Smooth muscle cell (in vitro differentiated cells): ENCODE data around the gene UGT2B17. TPM values are rescaled to one million over a fixed set of nuclear protein-coding genes. Genes with fewer than 3 reads are reported as not detected.
A peak's percentile ranks its signal among the peaks of the same experiment; 100 is the strongest.

Experiments used
- DNase-seq: peaks from one replicate; lab custom pipeline; 2025; ENCODE audit not compliant: unreplicated experiment; lab: John Stamatoyannopoulos, UW
- H2AFZ ChIP-seq: fragments of 200-600 bp; sonication (generic); 2 replicates; pipeline ENCODE4 v1.6.0; 2016; ENCODE audit warnings: antibody characterized with exemption, low read depth, mild to moderate bottlenecking
- H3F3A ChIP-seq: fragments of 200-600 bp; sonication (generic); 2 replicates; pipeline ENCODE4 v1.6.0; 2017; ENCODE audit warnings: antibody characterized with exemption, low read depth
- H3K27ac ChIP-seq: fragments of 200-600 bp; sonication (generic); 2 replicates; pipeline ENCODE4 v1.5.1; 2016; ENCODE audit warnings: low read depth, mild to moderate bottlenecking
- H3K27me3 ChIP-seq: fragments of 200-600 bp; sonication (generic); 2 replicates; pipeline ENCODE4 v1.6.1; 2016; ENCODE audit warnings: low read depth, mild to moderate bottlenecking
- H3K36me3 ChIP-seq: fragments of 200-600 bp; sonication (generic); 2 replicates; pipeline ENCODE4 v1.5.1; 2016; ENCODE audit warnings: low read depth
- H3K4me1 ChIP-seq: fragments of 200-600 bp; sonication (generic); 2 replicates; pipeline ENCODE4 v1.5.1; 2016; ENCODE audit warnings: low read depth
- H3K4me2 ChIP-seq: fragments of 200-600 bp; sonication (generic); 2 replicates; pipeline ENCODE4 v1.6.0; 2016; ENCODE audit warnings: mild to moderate bottlenecking
- H3K4me3 ChIP-seq: fragments of 200-600 bp; sonication (generic); 2 replicates; pipeline ENCODE4 v1.5.1; 2016; ENCODE audit warnings: mild to moderate bottlenecking
- H3K79me2 ChIP-seq: fragments of 200-600 bp; sonication (generic); 2 replicates; pipeline ENCODE4 v1.6.0; 2016; ENCODE audit warnings: low read depth, mild to moderate bottlenecking
- H3K9ac ChIP-seq: fragments of 200-600 bp; sonication (generic); 2 replicates; pipeline ENCODE4 v1.6.0; 2016; ENCODE audit warnings: low read depth
- H3K9me3 ChIP-seq: fragments of 200-600 bp; sonication (generic); replicated peaks from 2 replicates; pipeline ENCODE4 v1.5.1; 2016; ENCODE audit warnings: low read depth
- H4K20me1 ChIP-seq: fragments of 200-600 bp; sonication (generic); 2 replicates; pipeline ENCODE4 v1.6.0; 2016; ENCODE audit warnings: low read depth
- WGBS: methylation state at CpG from one replicate; pipeline ENCODE4 v1.1.7; 2016; ENCODE audit warnings: low lambda C conversion rate; 5-methylcytosine and 5-hydroxymethylcytosine counted together
- polyA plus RNA-seq: library from polyadenylated mRNA; unstranded; fragments of >200 nt; fragmentation: Nextera tagmentation; extraction: Ambion mirVana; gene quantifications from 2 replicates; pipeline ENCODE4 v1.2.1, GENCODE V29; 2016
- total RNA-seq: library from RNA; depleted of rRNA; stranded (reverse); fragments of >200 nt; gene quantifications from 2 replicates; pipeline ENCODE4 v1.2.3, GENCODE V29; 2014
- TF ChIP-seq, protein P1 (sequence below): fragments of 200-600 bp; sonication (generic); IDR thresholded peaks from 2 replicates; pipeline ENCODE4 v1.5.1; 2017; ENCODE audit warnings: borderline replicate concordance, mild to moderate bottlenecking, antibody characterized with exemption; ENCODE audit not compliant: insufficient read depth, poor library complexity, severe bottlenecking

The UGT2B17 gene
- total and polyA plus RNA-seq, 2 experiments from 2014 or later = not detected

DNA sequence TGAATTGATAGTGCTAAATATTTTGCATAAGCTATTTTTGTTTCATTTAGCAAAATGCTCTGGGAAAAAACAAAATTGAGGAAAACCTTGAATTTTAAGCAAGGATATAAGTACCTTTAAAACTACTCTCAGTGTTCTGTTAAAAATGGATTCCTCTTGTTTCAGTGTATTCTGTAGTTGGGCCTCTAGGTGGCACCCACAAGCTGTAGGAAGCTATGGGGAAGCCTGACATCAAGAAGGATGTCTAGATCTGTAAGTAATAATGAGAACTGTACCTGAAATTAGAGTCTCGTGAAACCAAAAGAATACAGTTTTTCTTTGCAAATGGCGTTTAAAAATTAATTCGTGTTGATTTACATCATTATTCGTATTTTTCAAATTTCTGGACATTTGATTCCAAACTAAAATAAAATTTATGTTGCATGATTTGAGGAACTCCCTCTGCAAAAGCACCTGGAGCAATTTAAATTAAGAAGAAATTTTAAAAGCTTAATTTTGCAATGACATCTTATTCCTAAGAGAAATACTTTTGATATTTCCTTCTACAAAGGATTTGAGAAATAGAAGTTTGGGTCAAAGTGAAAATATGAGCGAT, 77.6 kb downstream of the UGT2B17 start:
- no peak for DNase-seq
- H3K36me3 ChIP-seq = no peaks in the 10 kb centered on the region
- no peak overlapping the region for H3K4me2 ChIP-seq
- no peaks in the 10 kb centered on the region for H3K79me2 ChIP-seq
- no peak overlapping the region for H3K9ac ChIP-seq
- TF ChIP-seq, protein P1, sequence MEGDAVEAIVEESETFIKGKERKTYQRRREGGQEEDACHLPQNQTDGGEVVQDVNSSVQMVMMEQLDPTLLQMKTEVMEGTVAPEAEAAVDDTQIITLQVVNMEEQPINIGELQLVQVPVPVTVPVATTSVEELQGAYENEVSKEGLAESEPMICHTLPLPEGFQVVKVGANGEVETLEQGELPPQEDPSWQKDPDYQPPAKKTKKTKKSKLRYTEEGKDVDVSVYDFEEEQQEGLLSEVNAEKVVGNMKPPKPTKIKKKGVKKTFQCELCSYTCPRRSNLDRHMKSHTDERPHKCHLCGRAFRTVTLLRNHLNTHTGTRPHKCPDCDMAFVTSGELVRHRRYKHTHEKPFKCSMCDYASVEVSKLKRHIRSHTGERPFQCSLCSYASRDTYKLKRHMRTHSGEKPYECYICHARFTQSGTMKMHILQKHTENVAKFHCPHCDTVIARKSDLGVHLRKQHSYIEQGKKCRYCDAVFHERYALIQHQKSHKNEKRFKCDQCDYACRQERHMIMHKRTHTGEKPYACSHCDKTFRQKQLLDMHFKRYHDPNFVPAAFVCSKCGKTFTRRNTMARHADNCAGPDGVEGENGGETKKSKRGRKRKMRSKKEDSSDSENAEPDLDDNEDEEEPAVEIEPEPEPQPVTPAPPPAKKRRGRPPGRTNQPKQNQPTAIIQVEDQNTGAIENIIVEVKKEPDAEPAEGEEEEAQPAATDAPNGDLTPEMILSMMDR = peak; percentile 90
- H3F3A ChIP-seq = no peaks in the 10 kb centered on the region
- no peaks in the 10 kb centered on the region for H3K9me3 ChIP-seq
- peak overlapping the region; percentile 6 for H2AFZ ChIP-seq
- WGBS = 24% methylated on average over 5 of the region's 5 CpGs
- H3K27me3 ChIP-seq = no peaks in the 10 kb centered on the region
- H3K4me3 ChIP-seq = peak overlapping the region; percentile 8
- no peaks in the 10 kb centered on the region for H3K4me1 ChIP-seq
- H4K20me1 ChIP-seq = no peaks in the 10 kb centered on the region
- H3K27ac ChIP-seq = no peak overlapping the region

DNA sequence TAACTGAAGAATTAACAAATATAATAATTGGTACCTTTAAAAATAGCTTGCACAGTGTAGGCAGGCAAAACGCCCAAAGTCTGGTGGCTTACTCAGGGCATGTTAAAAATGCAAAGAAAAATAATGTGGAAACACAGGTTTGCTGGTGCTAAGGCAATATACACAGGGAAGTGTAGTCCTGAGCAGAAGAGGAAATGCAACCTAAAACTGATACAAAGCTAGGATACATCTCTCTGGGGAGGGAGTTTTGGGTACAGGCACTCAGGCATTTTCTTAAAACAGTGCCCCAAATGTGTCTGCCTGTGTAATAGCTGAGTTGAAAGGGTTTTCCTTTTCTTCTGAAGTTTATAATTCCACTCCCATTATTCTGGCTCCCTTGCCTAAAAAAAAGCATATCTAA, 81.4 kb downstream of the UGT2B17 start:
- Histone ChIP-seq H3K9ac (no peak overlapping the region), H3K79me2 (no peaks in the 10 kb centered on the region), H2AFZ (peak overlapping the region; percentile 67), H4K20me1 (no peaks in the 10 kb centered on the region), H3F3A (no peaks in the 10 kb centered on the region), H3K36me3 (no peaks in the 10 kb centered on the region), H3K4me3 (no peak overlapping the region), H3K4me1 (no peaks in the 10 kb centered on the region), H3K27ac (no peak overlapping the region), H3K9me3 (no peaks in the 10 kb centered on the region), H3K27me3 (no peaks in the 10 kb centered on the region), H3K4me2 (no peak overlapping the region)
- TF ChIP-seq, protein P1 = no peak
- 64% methylated on average over 1 of the region's 1 CpG for whole genome bisulfite sequencing
- no peak for DNase-seq

DNA sequence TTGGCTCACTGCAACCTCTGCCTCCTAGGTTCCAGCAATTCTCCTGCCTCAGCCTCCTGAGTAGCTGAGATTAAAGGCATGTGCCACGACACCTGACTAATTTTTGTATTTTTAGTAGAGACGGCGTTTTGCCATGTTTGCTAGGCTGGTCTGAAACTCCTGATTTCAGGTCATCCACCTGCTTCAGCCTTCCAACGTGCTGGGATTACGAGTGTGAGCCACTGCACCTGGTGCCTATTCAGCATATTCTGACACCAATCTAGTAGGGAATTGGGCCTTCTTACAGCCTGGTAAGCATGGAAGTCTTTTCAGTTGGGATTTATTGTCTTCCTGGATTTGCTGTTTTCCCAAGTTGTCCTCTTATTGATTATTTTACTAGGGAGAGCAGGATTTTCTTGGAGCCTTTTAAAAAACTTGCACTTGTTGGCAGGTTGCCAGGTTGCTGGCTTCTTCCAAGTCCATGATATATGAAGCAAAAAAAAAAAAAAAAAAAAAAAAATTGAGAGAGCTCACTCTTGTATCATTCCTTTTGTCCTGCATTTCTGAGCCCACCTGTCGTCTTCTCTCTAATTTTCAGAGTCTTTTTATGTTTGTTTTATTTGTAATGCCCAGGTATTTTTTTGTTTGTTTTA, 85.2 kb downstream of the UGT2B17 start:
- 94% methylated on average over 6 of the region's 6 CpGs for WGBS
- H3K36me3 ChIP-seq = no peaks in the 10 kb centered on the region

More for the DNA sequence above, 85.2 kb downstream of the UGT2B17 start:
- H3K9ac ChIP-seq = no peak overlapping the region
- DNase-seq = no peak
- no peak overlapping the region for H3K4me3 ChIP-seq
- H3K27me3 ChIP-seq = no peaks in the 10 kb centered on the region
- no peaks in the 10 kb centered on the region for H3K79me2 ChIP-seq
- H2AFZ ChIP-seq = no peak overlapping the region
- H3F3A ChIP-seq = no peaks in the 10 kb centered on the region
- TF ChIP-seq, protein P1 = no peak
- H3K27ac ChIP-seq = no peak overlapping the region
- no peaks in the 10 kb centered on the region for H3K4me1 ChIP-seq
- H4K20me1 ChIP-seq = no peaks in the 10 kb centered on the region
- H3K4me2 ChIP-seq = no peak overlapping the region
- H3K9me3 ChIP-seq = no peaks in the 10 kb centered on the region
